Mesangial cell (primary cell): Measurements from ENCODE around the gene ZNF786. TPM values are rescaled to one million over a fixed set of nuclear protein-coding genes. Genes with fewer than 3 reads are reported as not detected.

Experiments
- total RNA-seq: library from RNA; depleted of rRNA; stranded (reverse); fragments of >200 nt; gene quantifications from 2 replicates; pipeline ENCODE4 v1.2.3, GENCODE V29; 2015

ZNF786 gene, protein sequence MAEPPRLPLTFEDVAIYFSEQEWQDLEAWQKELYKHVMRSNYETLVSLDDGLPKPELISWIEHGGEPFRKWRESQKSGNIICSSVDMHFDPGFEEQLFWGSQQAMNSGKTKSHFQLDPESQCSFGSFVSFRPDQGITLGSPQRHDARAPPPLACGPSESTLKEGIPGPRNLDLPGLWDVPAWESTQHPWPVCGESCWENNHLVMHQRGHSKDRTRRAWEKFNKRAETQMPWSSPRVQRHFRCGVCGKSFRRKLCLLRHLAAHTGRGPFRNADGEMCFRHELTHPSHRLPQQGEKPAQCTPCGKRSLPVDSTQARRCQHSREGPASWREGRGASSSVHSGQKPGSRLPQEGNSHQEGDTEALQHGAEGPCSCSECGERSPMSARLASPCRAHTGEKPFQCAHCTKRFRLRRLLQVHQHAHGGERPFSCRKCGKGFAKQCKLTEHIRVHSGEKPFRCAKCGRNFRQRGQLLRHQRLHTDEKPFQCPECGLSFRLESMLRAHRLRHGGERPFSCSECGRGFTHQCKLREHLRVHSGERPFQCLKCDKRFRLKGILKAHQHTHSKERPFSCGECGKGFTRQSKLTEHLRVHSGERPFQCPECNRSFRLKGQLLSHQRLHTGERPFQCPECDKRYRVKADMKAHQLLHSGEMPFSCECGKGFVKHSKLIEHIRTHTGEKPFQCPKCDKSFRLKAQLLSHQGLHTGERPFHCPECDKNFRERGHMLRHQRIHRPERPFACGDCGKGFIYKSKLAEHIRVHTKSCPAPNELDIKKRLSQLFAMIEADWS
- total RNA-seq = 2.8 and 9.0 TPM in 2 replicates

GRCh38 chr7:149090397-149091195, at the start of gene ZNF786:
ZNF786 (minus strand) TSS chr7:149090718; CDS start chr7:149090640, 78 bp downstream.

DNA sequence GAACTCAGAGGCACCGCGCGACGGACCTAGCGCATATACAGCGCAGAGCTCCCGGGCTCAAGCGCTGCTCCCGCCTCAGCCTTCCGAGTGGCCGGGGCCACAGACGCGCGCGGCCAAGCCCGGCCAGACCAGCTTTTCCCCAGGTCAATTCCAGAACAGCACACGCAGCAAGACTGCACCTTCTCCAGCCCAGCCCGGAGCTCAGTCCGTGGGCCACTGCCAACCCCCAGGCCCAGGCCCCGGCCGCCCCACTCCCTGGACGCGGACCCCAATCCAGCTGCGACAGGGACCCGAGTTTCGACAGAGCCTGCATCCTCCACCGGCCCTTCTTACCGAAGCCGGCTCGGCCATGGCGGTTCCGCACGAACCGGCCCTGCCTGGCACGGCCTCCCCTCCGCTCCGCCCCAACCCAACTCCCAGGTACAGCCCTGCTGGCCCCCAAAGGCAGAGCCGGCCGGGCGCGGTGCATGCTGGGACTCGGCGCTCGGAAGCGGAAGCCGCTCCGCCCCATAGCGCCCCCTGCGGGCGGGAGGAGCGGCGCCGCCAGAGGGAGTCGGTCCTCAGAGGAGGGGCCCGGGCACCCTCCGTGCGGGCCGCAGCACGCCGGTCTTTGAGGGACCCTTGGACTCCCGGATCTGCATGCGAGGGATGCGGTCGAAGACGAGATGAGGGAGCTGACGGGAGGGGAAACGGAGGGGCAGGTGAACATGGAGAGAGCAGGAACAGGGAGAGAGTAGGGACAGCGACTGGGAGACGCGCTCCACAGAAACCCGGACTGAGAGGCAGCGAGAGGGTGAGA, 35.5 kb upstream of the ZNF786 start, which contains the start of gene ZNF425:
Gene ZNF425 (minus strand): TSS at position 462 of the 799 bp plus-strand sequence. CDS start 111 bp downstream, at position 351.

DNA sequence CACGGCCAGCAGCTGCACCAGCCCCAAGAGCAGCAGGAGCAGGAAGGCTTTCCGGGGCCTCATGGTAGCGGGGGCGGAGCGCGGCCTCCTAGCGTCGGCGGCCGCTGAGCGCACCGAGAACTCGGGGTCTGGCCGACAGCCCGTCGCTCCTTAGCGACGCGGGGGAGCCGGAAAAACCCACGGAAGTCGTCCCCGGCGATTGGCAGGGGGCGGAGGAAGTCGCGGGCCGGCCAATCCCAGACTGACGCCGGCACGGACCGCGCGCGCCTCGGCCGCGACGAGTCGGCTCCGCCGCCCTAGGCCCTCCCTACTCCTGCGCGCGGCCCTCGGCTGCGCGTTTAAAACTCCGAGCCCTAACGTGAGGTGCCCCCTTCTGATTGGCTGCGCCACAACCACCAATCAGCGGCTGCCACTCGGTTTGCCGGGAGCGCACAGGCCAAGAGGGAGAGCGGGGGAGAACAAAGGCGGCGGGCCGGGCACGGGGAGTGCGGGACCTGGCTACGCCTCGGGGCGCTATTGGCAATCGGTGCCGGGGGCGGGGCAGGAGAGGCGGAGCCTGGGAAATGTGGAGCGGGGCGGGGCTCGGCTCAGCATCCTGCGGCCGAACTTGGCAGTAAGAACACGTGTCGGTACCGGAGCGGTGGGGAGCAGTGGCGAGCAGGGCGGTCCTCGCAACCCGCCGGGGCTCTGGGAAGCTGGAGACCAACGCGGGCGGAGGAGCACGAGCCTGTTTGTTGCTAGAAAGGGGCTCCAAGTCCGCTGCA, 62.0 kb downstream of the ZNF786 start, which contains the start of gene PDIA4:
Gene PDIA4 (minus strand): TSS at position 160 of the 764 bp plus-strand sequence. CDS start 97 bp downstream, at position 63.

Other genes with a start within 250 kb of the ZNF786 start
- 4.2 and 17.8 TPM in 2 replicates for gene EZH2, start 206.4 kb downstream of the ZNF786 start, total RNA-seq
- gene PDIA4, start 62.2 kb downstream of the ZNF786 start, total RNA-seq = 157 and 292 TPM in 2 replicates
- gene ZNF425, start 35.6 kb upstream of the ZNF786 start, total RNA-seq = 0.81 and 2.8 TPM in 2 replicates
- gene ZNF398, start 56.7 kb upstream of the ZNF786 start, total RNA-seq = 10.1 and 10.8 TPM in 2 replicates
- gene ZNF282, start 104.8 kb upstream of the ZNF786 start, total RNA-seq = 20.2 and 29.2 TPM in 2 replicates
- 6.2 and 6.3 TPM in 2 replicates for gene ZNF212, start 148.9 kb upstream of the ZNF786 start, total RNA-seq
- gene ZNF783, start 171.5 kb upstream of the ZNF786 start, total RNA-seq = 5.7 and 9.6 TPM in 2 replicates